Dermis blood vessel endothelial cell (primary cell): ENCODE measurements around the gene CCNE1. TPM values are rescaled to one million over a fixed set of nuclear protein-coding genes. Genes with fewer than 3 reads are reported as not detected.

ENCODE experiments used
- DNase-seq: peaks from one replicate; pipeline ENCODE4 v3.0.0; 2010
- total RNA-seq: library from RNA; depleted of rRNA; stranded (reverse); fragments of >200 nt; gene quantifications from 2 replicates; pipeline ENCODE4 v1.2.3, GENCODE V29; 2014

The CCNE1 gene
- 5.3 and 8.1 TPM in 2 replicates for total RNA-seq

- peak; percentile 90 for DNase-seq
Observed at GRCh38 chr19:29811125-29812079, at the start of gene CCNE1. Gene CCNE1 (plus strand): TSS chr19:29811991. CDS start chr19:29812556, 565 bp downstream.

- DNase-seq, result no peak
Observed at GRCh38 chr19:29763196-29763595, 48.6 kb upstream of the CCNE1 start.

GRCh38 chr19:29764361-29764760, 47.4 kb upstream of the CCNE1 start:
- no peak for DNase-seq

- no peak for DNase-seq
Observed at GRCh38 chr19:29766100-29766499, 45.7 kb upstream of the CCNE1 start.

- no peak for DNase-seq
Observed at GRCh38 chr19:29767039-29767735, 44.6 kb upstream of the CCNE1 start.

- no peak for DNase-seq
Observed at GRCh38 chr19:29768166-29768565, 43.6 kb upstream of the CCNE1 start.

GRCh38 chr19:29769997-29770396, 41.8 kb upstream of the CCNE1 start:
- no peak for DNase-seq

- no peak for DNase-seq
Observed at GRCh38 chr19:29770648-29771047, 41.1 kb upstream of the CCNE1 start.

- peak; percentile 65 for DNase-seq
Observed at GRCh38 chr19:29771708-29772414, 39.9 kb upstream of the CCNE1 start.

GRCh38 chr19:29772696-29773095, 39.1 kb upstream of the CCNE1 start:
- no peak for DNase-seq

GRCh38 chr19:29773141-29773540, 38.6 kb upstream of the CCNE1 start:
- no peak for DNase-seq

- DNase-seq, result no peak
Observed at GRCh38 chr19:29774126-29774525, 37.7 kb upstream of the CCNE1 start.

- DNase-seq, result no peak
Observed at GRCh38 chr19:29777781-29778309, 33.9 kb upstream of the CCNE1 start.

- DNase-seq, result no peak
Observed at GRCh38 chr19:29779921-29780320, 31.9 kb upstream of the CCNE1 start.

- no peak for DNase-seq
Observed at GRCh38 chr19:29781386-29782259, 30.2 kb upstream of the CCNE1 start.

GRCh38 chr19:29782260-29782580, 29.6 kb upstream of the CCNE1 start:
- no peak for DNase-seq

GRCh38 chr19:29783627-29784190, 28.1 kb upstream of the CCNE1 start:
- DNase-seq, result no peak

- no peak for DNase-seq
Observed at GRCh38 chr19:29784598-29785223, 27.1 kb upstream of the CCNE1 start.

GRCh38 chr19:29785360-29785759, 26.4 kb upstream of the CCNE1 start:
- no peak for DNase-seq

GRCh38 chr19:29785955-29786589, 25.7 kb upstream of the CCNE1 start:
- DNase-seq, result no peak

- no peak for DNase-seq
Observed at GRCh38 chr19:29787281-29787680, 24.5 kb upstream of the CCNE1 start.
